ENCODE data around the gene THSD4.

GRCh38 chr15:71612869-71613268 is 497.6 kb downstream of the THSD4 start:
- TF ChIP-seq ZNF274 (IDR thresholded peaks at IDR 0.05; ENCODE audit: low read depth, low read length) = no peak
- no peak for TF ChIP-seq SUZ12 (IDR thresholded peaks at IDR 0.05; ENCODE audit: extremely low read depth, insufficient read depth, insufficient read length)
- TF ChIP-seq YY1 (IDR thresholded peaks at IDR 0.05; ENCODE audit: insufficient read depth, insufficient read length) = no peak

Measured in NT2/D1 (cell line).